Activated CD4-positive, alpha-beta T cell treated with anti-CD3 and anti-CD28 coated beads for 36 hours (primary cell): ENCODE measurements around the gene NR3C2. TPM values are rescaled to one million over a fixed set of nuclear protein-coding genes. Genes with fewer than 3 reads are reported as not detected.

Experiments
- ATAC-seq: fragments of 200-7000 bp; cut with Tn5 transposase; one replicate; pipeline ENCODE4 v1.10.0; 2021; ENCODE audit warnings: mild to moderate bottlenecking, moderate library complexity
- CTCF ChIA-PET: fragments of 350-600 bp; sonication (Branson Sonifier 250); formaldehyde crosslinking; loops from one replicate; lab custom pipeline; 2021; ENCODE audit warnings: antibody characterized with exemption; lab: Charles Lee
- POLR2A ChIA-PET: fragments of 350-600 bp; sonication (Branson Sonifier 250); formaldehyde crosslinking; loops from one replicate; lab custom pipeline; 2021; ENCODE audit warnings: antibody characterized with exemption, inconsistent platforms; lab: Charles Lee
- DNase-seq: peaks from one replicate; pipeline ENCODE4 v3.0.0-alpha.2; 2020
- H3K27ac Mint-ChIP-seq: one replicate; pipeline ENCODE4 v1.8.0; 2021; ENCODE audit warnings: mixed read lengths
- H3K27me3 Mint-ChIP-seq: one replicate; pipeline ENCODE4 v1.8.0; 2021; ENCODE audit warnings: mixed read lengths
- H3K36me3 Mint-ChIP-seq: one replicate; pipeline ENCODE4 v1.8.0; 2021; ENCODE audit warnings: low read depth, mixed read lengths
- H3K4me1 Mint-ChIP-seq: one replicate; pipeline ENCODE4 v1.8.0; 2021; ENCODE audit warnings: mixed read lengths
- H3K4me3 Mint-ChIP-seq: one replicate; pipeline ENCODE4 v1.8.0; 2021; ENCODE audit warnings: mild to moderate bottlenecking, moderate library complexity, mixed read lengths
- H3K9me3 Mint-ChIP-seq: one replicate; pipeline ENCODE4 v1.8.0; 2021; ENCODE audit warnings: low read depth, mixed read lengths
- intact Hi-C, 2 experiments: fragments of 100-400 bp; cut with DNase I in 1 of 2; cut with micrococcal nuclease in 1 of 2; formaldehyde crosslinking; loops; one replicate each; pipeline versions ENCODE4 v1.14.2 to v1.15.1; 2022 to 2024; cut with DNase I, micrococcal nuclease
- total RNA-seq, 2 experiments: library from RNA; stranded (reverse); gene quantifications; one replicate each; pipeline ENCODE4 v1.2.3, GENCODE V29; 2021

The NR3C2 gene
- total RNA-seq, 2 experiments from 2014 or later: 3.7 to 5.8 TPM

- DNase-seq (no peak), ATAC-seq (no peak)
- Mint-ChIP-seq H3K27me3 (no peaks in the 10 kb centered on the region), H3K27ac (no peak overlapping the region), H3K4me3 (no peak overlapping the region), H3K4me1 (no peaks in the 10 kb centered on the region), H3K36me3 (peaks cover 4% of the 10 kb centered on the region), H3K9me3 (peaks cover 2% of the 10 kb centered on the region)
- ChIA-PET CTCF (no interaction called here), POLR2A (interaction anchor here (0.6 kb wide), 1 partner anchor 17 kb away, joined by 3 read pairs; no protein-coding TSS in a partner anchor)
- intact Hi-C loops: no loop called here
These were observed 179.1 kb downstream of the NR3C2 start for GRCh38 chr4:148263127-148263526.

- Mint-ChIP-seq H3K9me3 (peaks cover 2% of the 10 kb centered on the region), H3K27ac (no peak overlapping the region), H3K27me3 (no peaks in the 10 kb centered on the region), H3K4me1 (no peaks in the 10 kb centered on the region), H3K4me3 (no peak overlapping the region), H3K36me3 (peaks cover 4% of the 10 kb centered on the region)
- ChIA-PET CTCF (no interaction called here), POLR2A (no interaction called here)
- DNase-seq: no peak
- intact Hi-C loops: no loop called here
- no peak for ATAC-seq
These were observed 180.4 kb downstream of the NR3C2 start for GRCh38 chr4:148261848-148262247.

GRCh38 chr4:148259841-148260240 lies 182.4 kb downstream of the NR3C2 start:
- ATAC-seq (no peak), DNase-seq (no peak)
- Mint-ChIP-seq H3K27me3 (no peaks in the 10 kb centered on the region), H3K4me1 (peaks cover 7% of the 10 kb centered on the region), H3K36me3 (peaks cover 4% of the 10 kb centered on the region), H3K4me3 (no peak overlapping the region), H3K9me3 (peaks cover 2% of the 10 kb centered on the region), H3K27ac (no peak overlapping the region)
- ChIA-PET POLR2A (interaction anchor here (0.6 kb wide), 1 partner anchor 18 kb away, joined by 3 read pairs; no protein-coding TSS in a partner anchor), CTCF (no interaction called here)
- intact Hi-C loops: no loop called here

- Mint-ChIP-seq H3K27me3 (no peaks in the 10 kb centered on the region), H3K36me3 (peaks cover 6% of the 10 kb centered on the region), H3K4me3 (no peak overlapping the region), H3K4me1 (peaks cover 14% of the 10 kb centered on the region), H3K9me3 (peaks cover 2% of the 10 kb centered on the region), H3K27ac (no peak overlapping the region)
- ATAC-seq: no peak
- ChIA-PET POLR2A (no interaction called here), CTCF (interaction anchor here (1.1 kb wide), 1 partner anchor 10 kb away, joined by 3 read pairs; no protein-coding TSS in a partner anchor)
- intact Hi-C loops: no loop called here
- DNase-seq: no peak
These were observed 183.7 kb downstream of the NR3C2 start for GRCh38 chr4:148258535-148258934.

GRCh38 chr4:148255344-148255720 lies 186.9 kb downstream of the NR3C2 start:
- H3K27ac Mint-ChIP-seq: no peak overlapping the region
- H3K36me3 Mint-ChIP-seq: peaks cover 8% of the 10 kb centered on the region
- DNase-seq (no peak), ATAC-seq (no peak)
- ChIA-PET POLR2A (no interaction called here), CTCF (no interaction called here)
- H3K9me3 Mint-ChIP-seq: no peaks in the 10 kb centered on the region
- H3K4me3 Mint-ChIP-seq: no peak overlapping the region
- H3K27me3 Mint-ChIP-seq: no peaks in the 10 kb centered on the region
- peaks cover 14% of the 10 kb centered on the region for H3K4me1 Mint-ChIP-seq
- intact Hi-C loops: no loop called here

- Mint-ChIP-seq H3K36me3 (peaks cover 8% of the 10 kb centered on the region), H3K9me3 (no peaks in the 10 kb centered on the region), H3K4me3 (no peak overlapping the region), H3K27me3 (no peaks in the 10 kb centered on the region), H3K4me1 (peaks cover 14% of the 10 kb centered on the region), H3K27ac (no peak overlapping the region)
- POLR2A ChIA-PET: no interaction called here
- intact Hi-C loops: no loop called here
- ATAC-seq (no peak), DNase-seq (no peak)
- CTCF ChIA-PET: interaction anchor here (0.7 kb wide), 1 partner anchor 19 kb away, joined by 4 read pairs; no protein-coding TSS in a partner anchor
These were observed 187.4 kb downstream of the NR3C2 start for GRCh38 chr4:148254621-148255343.

- H3K27me3 Mint-ChIP-seq: no peaks in the 10 kb centered on the region
- H3K4me3 Mint-ChIP-seq: no peak overlapping the region
- H3K27ac Mint-ChIP-seq: no peak overlapping the region
- no peaks in the 10 kb centered on the region for H3K9me3 Mint-ChIP-seq
- ChIA-PET CTCF (interaction anchor here (0.7 kb wide), 1 partner anchor 20 kb away, joined by 4 read pairs; no protein-coding TSS in a partner anchor), POLR2A (no interaction called here)
- peaks cover 14% of the 10 kb centered on the region for H3K4me1 Mint-ChIP-seq
- intact Hi-C loops: no loop called here
- H3K36me3 Mint-ChIP-seq: peaks cover 8% of the 10 kb centered on the region
- no peak for ATAC-seq
- no peak for DNase-seq
These were observed 188.4 kb downstream of the NR3C2 start for GRCh38 chr4:148253768-148254167.

- ATAC-seq: no peak
- H3K4me3 Mint-ChIP-seq: no peak overlapping the region
- CTCF ChIA-PET: interaction anchor here (0.8 kb wide), 1 partner anchor 16 kb away, joined by 3 read pairs; no protein-coding TSS in a partner anchor
These were observed 193.4 kb downstream of the NR3C2 start for GRCh38 chr4:148248824-148249223.

GRCh38 chr4:148245015-148245414 lies 197.2 kb downstream of the NR3C2 start:
- POLR2A ChIA-PET: no interaction called here
- intact Hi-C loops: no loop called here
- ATAC-seq: no peak

More at GRCh38 chr4:148248824-148249223, 193.4 kb downstream of the NR3C2 start:
- H3K9me3 Mint-ChIP-seq: no peaks in the 10 kb centered on the region
- intact Hi-C loops: no loop called here
- POLR2A ChIA-PET: no interaction called here
- no peak for DNase-seq
- peaks cover 2% of the 10 kb centered on the region for H3K36me3 Mint-ChIP-seq
- no peaks in the 10 kb centered on the region for H3K27me3 Mint-ChIP-seq
- H3K27ac Mint-ChIP-seq: no peak overlapping the region
- peaks cover under 1% of the 10 kb centered on the region for H3K4me1 Mint-ChIP-seq

GRCh38 chr4:148243837-148244236 lies 198.4 kb downstream of the NR3C2 start:
- ATAC-seq: no peak
- ChIA-PET CTCF (no interaction called here), POLR2A (no interaction called here)
- H3K27ac Mint-ChIP-seq: no peak overlapping the region
- H3K27me3 Mint-ChIP-seq: no peaks in the 10 kb centered on the region
- H3K9me3 Mint-ChIP-seq: no peaks in the 10 kb centered on the region
- H3K36me3 Mint-ChIP-seq: peaks cover 6% of the 10 kb centered on the region
- no peak for DNase-seq
- H3K4me3 Mint-ChIP-seq: no peak overlapping the region
- peaks cover 5% of the 10 kb centered on the region for H3K4me1 Mint-ChIP-seq
- intact Hi-C loops: no loop called here

More at GRCh38 chr4:148245015-148245414, 197.2 kb downstream of the NR3C2 start:
- Mint-ChIP-seq H3K4me3 (no peak overlapping the region), H3K36me3 (peaks cover 4% of the 10 kb centered on the region), H3K9me3 (no peaks in the 10 kb centered on the region), H3K27me3 (no peaks in the 10 kb centered on the region), H3K27ac (no peak overlapping the region), H3K4me1 (no peaks in the 10 kb centered on the region)
- DNase-seq: no peak
- CTCF ChIA-PET: no interaction called here

- Mint-ChIP-seq H3K27me3 (no peaks in the 10 kb centered on the region), H3K4me3 (no peak overlapping the region)
These were observed 202.0 kb downstream of the NR3C2 start for GRCh38 chr4:148240241-148240640.

GRCh38 chr4:148239494-148239985 lies 202.7 kb downstream of the NR3C2 start:
- Mint-ChIP-seq H3K27ac (no peak overlapping the region), H3K9me3 (no peaks in the 10 kb centered on the region), H3K4me1 (peaks cover 8% of the 10 kb centered on the region), H3K36me3 (peaks cover 8% of the 10 kb centered on the region), H3K27me3 (no peaks in the 10 kb centered on the region), H3K4me3 (no peak overlapping the region)
- ChIA-PET POLR2A (no interaction called here), CTCF (interaction anchor here (1.0 to 1.4 kb wide), 2 partner anchors 11 to 25 kb away, joined by 3 read pairs; no protein-coding TSS in a partner anchor)
- intact Hi-C loops: no loop called here
- peak; percentile 15 for DNase-seq
- ATAC-seq: no peak

More at GRCh38 chr4:148240241-148240640, 202.0 kb downstream of the NR3C2 start:
- intact Hi-C loops: no loop called here
- no peak overlapping the region for H3K27ac Mint-ChIP-seq
- H3K36me3 Mint-ChIP-seq: peaks cover 6% of the 10 kb centered on the region
- ATAC-seq: no peak
- no peak for DNase-seq
- H3K9me3 Mint-ChIP-seq: no peaks in the 10 kb centered on the region
- peaks cover 8% of the 10 kb centered on the region for H3K4me1 Mint-ChIP-seq
- CTCF ChIA-PET: interaction anchor here (0.6 kb wide), 1 partner anchor 159 kb away, joined by 3 read pairs; no protein-coding TSS in a partner anchor
- POLR2A ChIA-PET: no interaction called here
